ENCODE data around the gene FCN1. TPM values are rescaled to one million over a fixed set of nuclear protein-coding genes. Genes with fewer than 3 reads are reported as not detected.

The FCN1 gene
- total RNA-seq, 1 donor from 2014 or later: not detected

GRCh38 chr9:134869554-134870300, 48.0 kb downstream of the FCN1 start:
- Mint-ChIP-seq H3K36me3 (no peaks in the 10 kb centered on the region), H3K4me1 (ENCODE audit: unreplicated experiment) (no peaks in the 10 kb centered on the region), H3K4me3 (no peak overlapping the region), H3K27ac (no peak overlapping the region), H3K27me3 (peaks cover 3% of the 10 kb centered on the region), H3K9me3 (no peaks in the 10 kb centered on the region)
- TF ChIP-seq, protein P1, sequence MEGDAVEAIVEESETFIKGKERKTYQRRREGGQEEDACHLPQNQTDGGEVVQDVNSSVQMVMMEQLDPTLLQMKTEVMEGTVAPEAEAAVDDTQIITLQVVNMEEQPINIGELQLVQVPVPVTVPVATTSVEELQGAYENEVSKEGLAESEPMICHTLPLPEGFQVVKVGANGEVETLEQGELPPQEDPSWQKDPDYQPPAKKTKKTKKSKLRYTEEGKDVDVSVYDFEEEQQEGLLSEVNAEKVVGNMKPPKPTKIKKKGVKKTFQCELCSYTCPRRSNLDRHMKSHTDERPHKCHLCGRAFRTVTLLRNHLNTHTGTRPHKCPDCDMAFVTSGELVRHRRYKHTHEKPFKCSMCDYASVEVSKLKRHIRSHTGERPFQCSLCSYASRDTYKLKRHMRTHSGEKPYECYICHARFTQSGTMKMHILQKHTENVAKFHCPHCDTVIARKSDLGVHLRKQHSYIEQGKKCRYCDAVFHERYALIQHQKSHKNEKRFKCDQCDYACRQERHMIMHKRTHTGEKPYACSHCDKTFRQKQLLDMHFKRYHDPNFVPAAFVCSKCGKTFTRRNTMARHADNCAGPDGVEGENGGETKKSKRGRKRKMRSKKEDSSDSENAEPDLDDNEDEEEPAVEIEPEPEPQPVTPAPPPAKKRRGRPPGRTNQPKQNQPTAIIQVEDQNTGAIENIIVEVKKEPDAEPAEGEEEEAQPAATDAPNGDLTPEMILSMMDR (conservative IDR thresholded peaks at IDR 0.05): no peak
- peak; percentile 60 for DNase-seq (ENCODE audit: extremely low spot score, unreplicated experiment)

GRCh38 chr9:134868751-134869553, 48.8 kb downstream of the FCN1 start:
- TF ChIP-seq, protein P1 (conservative IDR thresholded peaks at IDR 0.05): no peak
- no peaks in the 10 kb centered on the region for H3K36me3 Mint-ChIP-seq
- peak; percentile 59 for DNase-seq (ENCODE audit: extremely low spot score, unreplicated experiment)
- H3K9me3 Mint-ChIP-seq: no peaks in the 10 kb centered on the region
- no peak overlapping the region for H3K27ac Mint-ChIP-seq
- peaks cover 3% of the 10 kb centered on the region for H3K27me3 Mint-ChIP-seq
- H3K4me3 Mint-ChIP-seq: no peak overlapping the region
- H3K4me1 Mint-ChIP-seq (ENCODE audit: unreplicated experiment): no peaks in the 10 kb centered on the region

- Mint-ChIP-seq H3K27me3 (peaks cover 3% of the 10 kb centered on the region), H3K36me3 (no peaks in the 10 kb centered on the region), H3K4me3 (no peak overlapping the region), H3K27ac (no peak overlapping the region), H3K4me1 (ENCODE audit: unreplicated experiment) (no peaks in the 10 kb centered on the region), H3K9me3 (no peaks in the 10 kb centered on the region)
- TF ChIP-seq, protein P1 (conservative IDR thresholded peaks at IDR 0.05): no peak
- peak; percentile 59 for DNase-seq (ENCODE audit: extremely low spot score, unreplicated experiment)
These were observed 49.6 kb downstream of the FCN1 start for GRCh38 chr9:134867917-134868750.

DNA sequence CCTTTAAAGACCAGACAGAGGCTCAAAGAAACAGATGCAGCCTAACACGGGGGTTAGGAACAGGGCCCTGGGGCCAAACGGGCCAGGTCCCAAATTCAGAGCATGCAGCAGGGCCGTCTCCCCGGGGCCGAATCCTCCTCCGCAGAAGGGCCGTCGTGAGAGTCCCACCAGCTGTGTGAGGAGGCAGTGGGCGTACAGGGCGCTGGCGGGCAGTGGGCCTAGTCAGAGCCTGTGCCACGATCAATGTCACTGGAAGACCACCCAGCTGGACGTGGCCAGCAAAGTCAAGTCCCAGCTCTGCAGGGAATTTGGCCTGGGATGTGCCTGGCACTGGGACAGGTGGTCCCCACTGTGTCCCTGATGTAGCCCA, 52.9 kb downstream of the FCN1 start:
- Mint-ChIP-seq H3K4me3 (no peak overlapping the region), H3K4me1 (ENCODE audit: unreplicated experiment) (no peaks in the 10 kb centered on the region), H3K36me3 (no peaks in the 10 kb centered on the region), H3K27ac (no peak overlapping the region), H3K9me3 (no peaks in the 10 kb centered on the region), H3K27me3 (peaks cover 3% of the 10 kb centered on the region)
- TF ChIP-seq, protein P1 (conservative IDR thresholded peaks at IDR 0.05): no peak
- peak; percentile 65 for DNase-seq (ENCODE audit: extremely low spot score, unreplicated experiment)

GRCh38 chr9:134863941-134864820, 53.5 kb downstream of the FCN1 start:
- TF ChIP-seq, protein P1 (conservative IDR thresholded peaks at IDR 0.05): no peak

More at GRCh38 chr9:134863941-134864820, 53.5 kb downstream of the FCN1 start:
- Mint-ChIP-seq H3K27ac (no peak overlapping the region), H3K4me1 (ENCODE audit: unreplicated experiment) (no peaks in the 10 kb centered on the region), H3K9me3 (no peaks in the 10 kb centered on the region), H3K4me3 (no peak overlapping the region), H3K27me3 (peaks cover 3% of the 10 kb centered on the region), H3K36me3 (no peaks in the 10 kb centered on the region)
- DNase-seq (ENCODE audit: extremely low spot score, unreplicated experiment): peak; percentile 60
